Measurements from ENCODE around the gene CHDH. TPM values are rescaled to one million over a fixed set of nuclear protein-coding genes. Genes with fewer than 3 reads are reported as not detected.

Gene CHDH
- total RNA-seq, 4 donors from 2014 or later = 57.8 to 126 (median 94.2) TPM

GRCh38 chr3:53859178-53859577, 13.0 kb upstream of the CHDH start:
- Histone ChIP-seq H3K4me1 (no peaks in the 10 kb centered on the region), H3K9me3 (no peaks in the 10 kb centered on the region), H3K4me3 (no peak overlapping the region), H3K27ac (no peak overlapping the region), H3K36me3 (peaks cover 0 to 39% (median 0%) of the 10 kb centered on the region in 3 donors), H3K27me3 (no peaks in the 10 kb centered on the region)
- no peak for TF ChIP-seq POLR2A (IDR thresholded peaks at IDR 0.05)
- no peak for TF ChIP-seq CTCF (IDR thresholded peaks at IDR 0.05)
- DNase-seq = no peak

GRCh38 chr3:53858096-53858741, 12.0 kb upstream of the CHDH start:
- H3K36me3 ChIP-seq = peaks cover 0 to 30% (median 0%) of the 10 kb centered on the region in 3 donors
- no peaks in the 10 kb centered on the region for H3K4me1 ChIP-seq
- no peak overlapping the region for H3K4me3 ChIP-seq
- H3K27ac ChIP-seq = no peak overlapping the region
- no peaks in the 10 kb centered on the region for H3K9me3 ChIP-seq
- no peak for DNase-seq
- TF ChIP-seq CTCF (IDR thresholded peaks at IDR 0.05) = no peak
- TF ChIP-seq POLR2A (IDR thresholded peaks at IDR 0.05) = no peak
- no peaks in the 10 kb centered on the region for H3K27me3 ChIP-seq

- Histone ChIP-seq H3K36me3 (peaks cover 0 to 17% (median 0%) of the 10 kb centered on the region in 3 donors), H3K4me3 (no peak overlapping the region), H3K4me1 (no peaks in the 10 kb centered on the region), H3K27me3 (no peaks in the 10 kb centered on the region), H3K27ac (no peak overlapping the region), H3K9me3 (no peaks in the 10 kb centered on the region)
- TF ChIP-seq POLR2A (IDR thresholded peaks at IDR 0.05) = no peak
- TF ChIP-seq CTCF (IDR thresholded peaks at IDR 0.05) = no peak
- DNase-seq = no peak
Measured at GRCh38 chr3:53856964-53857363, 10.7 kb upstream of the CHDH start.

- no peak for DNase-seq
- no peaks in the 10 kb centered on the region for H3K9me3 ChIP-seq
Measured at GRCh38 chr3:53850895-53851294, 4.7 kb upstream of the CHDH start.

GRCh38 chr3:53849916-53850315, 3.7 kb upstream of the CHDH start:
- Histone ChIP-seq H3K4me3 (no peak overlapping the region), H3K4me1 (peaks cover 0 to 13% (median 3%) of the 10 kb centered on the region in 4 donors), H3K9me3 (no peaks in the 10 kb centered on the region), H3K27ac (no peak overlapping the region), H3K36me3 (no peaks in the 10 kb centered on the region), H3K27me3 (no peaks in the 10 kb centered on the region)
- no peak for DNase-seq
- no peak for TF ChIP-seq CTCF (IDR thresholded peaks at IDR 0.05)
- TF ChIP-seq POLR2A (IDR thresholded peaks at IDR 0.05) = no peak

More at GRCh38 chr3:53850895-53851294, 4.7 kb upstream of the CHDH start:
- H3K27ac ChIP-seq = no peak overlapping the region
- H3K27me3 ChIP-seq = no peaks in the 10 kb centered on the region
- peaks cover 0 to 12% (median 3%) of the 10 kb centered on the region in 4 donors for H3K4me1 ChIP-seq
- H3K36me3 ChIP-seq = no peaks in the 10 kb centered on the region
- no peak overlapping the region for H3K4me3 ChIP-seq
- TF ChIP-seq CTCF (IDR thresholded peaks at IDR 0.05) (no peak), POLR2A (IDR thresholded peaks at IDR 0.05) (no peak)

GRCh38 chr3:53846851-53847155, 584 bp upstream of the CHDH start:
- Histone ChIP-seq H3K27ac (no peak overlapping the region), H3K9me3 (no peaks in the 10 kb centered on the region), H3K4me3 (peak overlapping the region; percentile 43 to 83 (median 72)), H3K27me3 (no peaks in the 10 kb centered on the region), H3K36me3 (no peaks in the 10 kb centered on the region), H3K4me1 (peaks cover 0 to 17% (median 7%) of the 10 kb centered on the region in 4 donors)
- no peak for DNase-seq
- TF ChIP-seq POLR2A (IDR thresholded peaks at IDR 0.05) = no peak
- no peak for TF ChIP-seq CTCF (IDR thresholded peaks at IDR 0.05)
